Cardiac septum (tissue), 1 donor: ENCODE results near the gene CMKLR1. TPM values are rescaled to one million over a fixed set of nuclear protein-coding genes. Genes with fewer than 3 reads are reported as not detected.

Experiments used
- DNase-seq: peaks from one replicate; pipeline ENCODE4 v3.0.0-alpha.2; 2020; ENCODE audit warnings: low spot score
- intact Hi-C: fragments of 100-400 bp; cut with DNase I; formaldehyde crosslinking; loops from one replicate; pipeline ENCODE4 v1.14.0; 2022
- total RNA-seq: library from RNA; stranded (reverse); fragmentation: NEBNext Ultra II Directional; extraction: Animal tissue kit (Norgen Biotek cat#: 25700); gene quantifications from one replicate; pipeline ENCODE4 v1.2.1, GENCODE V29; 2021
- donor health status: DM: no; HTN: no; CAD: no.

CMKLR1 gene
- total RNA-seq, 1 donor from 2014 or later: 21.0 TPM

DNA sequence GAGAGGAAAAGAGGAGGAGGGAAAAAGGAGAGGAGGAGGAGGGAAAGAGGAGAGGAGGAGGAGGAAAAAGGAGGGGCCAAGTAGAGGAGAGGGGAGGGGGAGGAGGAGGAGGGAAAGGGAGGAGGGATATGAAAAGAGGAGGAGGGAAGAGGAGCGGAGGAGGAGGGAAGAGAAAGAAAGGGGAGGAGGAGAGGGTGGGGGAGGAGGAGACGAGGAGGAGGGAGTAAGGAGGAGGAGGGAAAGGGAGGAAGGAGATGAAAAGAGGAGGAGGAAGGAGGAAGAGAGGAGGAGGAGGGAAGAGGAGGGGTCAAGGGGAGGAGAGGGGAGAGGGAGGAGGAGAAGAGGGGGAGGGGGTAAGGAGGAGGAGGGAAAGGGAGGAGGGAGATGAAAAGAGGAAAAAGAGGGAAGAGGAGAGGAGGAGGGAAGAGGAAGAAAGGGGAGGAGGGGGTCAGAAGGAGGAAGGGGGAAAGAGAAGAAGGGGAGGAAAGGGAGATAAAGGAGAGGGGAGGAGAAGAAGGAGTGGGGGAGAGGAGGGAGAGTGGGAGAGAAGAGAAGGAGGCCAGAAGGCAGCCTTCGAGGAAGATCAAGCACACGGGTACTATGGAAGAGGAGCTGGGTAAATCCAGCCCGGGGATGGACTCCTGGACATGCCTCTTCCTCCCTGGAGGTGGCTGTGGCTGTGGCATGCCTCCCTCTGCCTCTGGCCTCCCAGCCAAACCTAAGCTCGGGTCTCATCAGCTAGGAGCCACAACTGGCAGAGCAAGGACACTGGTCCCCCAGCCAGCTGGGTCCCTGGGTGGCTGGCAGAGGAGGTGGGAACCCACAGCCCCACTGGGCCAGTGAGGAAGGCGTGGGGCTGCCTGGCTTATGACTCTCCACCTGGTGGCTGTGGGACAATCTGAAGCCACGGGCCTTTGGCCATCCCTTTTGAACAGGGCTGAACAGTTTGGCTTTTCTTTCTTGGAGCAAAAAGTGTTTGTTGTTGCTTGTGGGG lies 3.0 kb upstream of the CMKLR1 start:
- no peak for DNase-seq
- intact Hi-C loops: no loop called here

DNA sequence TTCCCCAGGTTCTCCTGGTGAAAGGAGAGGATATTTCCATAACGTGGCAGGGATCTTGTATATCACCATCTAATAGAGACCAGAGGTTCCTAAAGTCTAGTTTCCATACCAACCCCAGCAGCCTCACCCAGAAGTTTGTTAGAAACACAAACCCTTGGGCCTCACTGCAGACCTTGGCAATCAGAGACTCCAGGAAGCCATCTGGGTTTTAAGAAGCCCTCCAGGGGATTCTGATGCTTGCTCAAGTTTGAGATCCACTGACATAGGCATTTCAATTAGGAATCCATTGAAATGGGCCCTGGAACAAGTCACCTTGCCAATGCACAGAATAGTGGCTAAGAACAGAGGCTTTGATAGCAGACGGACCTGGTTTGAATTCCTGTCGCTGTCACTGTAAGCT lies 2.2 kb upstream of the CMKLR1 start:
- DNase-seq: no peak
- intact Hi-C loops: no loop called here

DNA sequence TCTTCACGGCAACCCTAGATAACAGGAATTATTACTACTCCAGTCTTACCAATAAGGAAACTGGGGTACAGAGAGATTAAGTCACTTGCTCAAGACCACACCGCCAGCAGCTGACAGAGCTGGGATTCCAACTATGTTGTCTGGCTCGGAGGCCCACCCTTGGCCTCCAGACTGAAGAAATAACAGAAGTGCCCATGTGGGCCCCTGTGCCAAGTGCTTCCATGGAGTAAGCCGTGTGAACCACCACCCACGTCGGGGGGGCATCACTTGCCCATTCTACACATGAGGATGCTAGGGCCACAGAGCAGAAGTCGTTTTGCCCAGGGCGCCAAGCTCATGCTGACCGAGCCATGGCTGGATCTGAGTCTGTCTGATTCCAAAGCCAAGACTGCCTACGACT lies 926 bp upstream of the CMKLR1 start:
- intact Hi-C loops: no loop called here
- no peak for DNase-seq

DNA sequence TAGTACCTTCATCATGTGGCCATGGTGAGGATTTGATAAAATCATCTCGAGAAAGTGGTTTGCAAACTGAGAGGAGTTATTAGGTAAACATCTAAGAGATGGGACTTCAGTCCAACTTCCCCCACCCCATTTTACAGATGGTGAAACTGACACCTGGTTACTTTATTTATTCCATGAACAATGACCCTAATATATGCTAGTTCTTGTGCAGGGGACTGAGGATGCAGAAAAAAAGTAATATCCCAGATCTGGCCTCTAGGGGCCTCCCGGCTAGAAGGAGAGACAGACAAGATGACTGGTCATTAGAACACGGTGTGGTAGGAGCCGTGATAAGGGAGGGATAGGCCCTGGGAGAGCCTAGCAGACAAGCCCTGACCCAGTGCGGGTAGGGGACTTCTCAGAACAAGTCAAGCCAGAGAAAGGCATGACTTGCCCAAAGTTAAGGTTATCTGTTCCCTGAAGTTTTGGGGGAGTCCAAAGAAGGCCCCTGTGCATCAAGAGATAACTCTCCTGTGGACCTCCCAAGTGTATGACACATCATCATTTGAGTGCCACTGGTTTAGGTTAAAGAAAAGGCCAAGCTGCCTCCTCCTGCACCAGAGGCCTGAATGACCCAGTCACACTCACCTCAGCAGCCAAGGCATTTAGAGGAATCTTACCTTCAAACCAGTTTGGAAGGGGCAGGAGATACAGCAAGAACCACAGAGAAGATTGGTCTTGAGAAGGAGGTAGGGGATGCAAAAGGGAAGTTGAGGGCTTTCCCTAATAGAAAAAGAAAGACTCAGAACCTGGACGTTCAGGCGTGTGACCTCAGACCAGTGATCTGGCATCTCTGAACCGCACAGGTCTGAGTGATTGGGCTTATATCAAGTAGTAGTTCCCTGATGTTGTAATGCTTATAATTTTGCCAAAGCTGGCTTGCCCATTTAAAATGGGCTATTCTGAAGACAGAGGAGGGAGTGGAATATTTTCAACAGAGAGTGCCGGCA lies 1.6 kb downstream of the CMKLR1 start:
- intact Hi-C loops: loop anchor here (5.0 kb wide), 1 partner anchor 35 kb away; no protein-coding TSS in a partner anchor
- DNase-seq: no peak

DNA sequence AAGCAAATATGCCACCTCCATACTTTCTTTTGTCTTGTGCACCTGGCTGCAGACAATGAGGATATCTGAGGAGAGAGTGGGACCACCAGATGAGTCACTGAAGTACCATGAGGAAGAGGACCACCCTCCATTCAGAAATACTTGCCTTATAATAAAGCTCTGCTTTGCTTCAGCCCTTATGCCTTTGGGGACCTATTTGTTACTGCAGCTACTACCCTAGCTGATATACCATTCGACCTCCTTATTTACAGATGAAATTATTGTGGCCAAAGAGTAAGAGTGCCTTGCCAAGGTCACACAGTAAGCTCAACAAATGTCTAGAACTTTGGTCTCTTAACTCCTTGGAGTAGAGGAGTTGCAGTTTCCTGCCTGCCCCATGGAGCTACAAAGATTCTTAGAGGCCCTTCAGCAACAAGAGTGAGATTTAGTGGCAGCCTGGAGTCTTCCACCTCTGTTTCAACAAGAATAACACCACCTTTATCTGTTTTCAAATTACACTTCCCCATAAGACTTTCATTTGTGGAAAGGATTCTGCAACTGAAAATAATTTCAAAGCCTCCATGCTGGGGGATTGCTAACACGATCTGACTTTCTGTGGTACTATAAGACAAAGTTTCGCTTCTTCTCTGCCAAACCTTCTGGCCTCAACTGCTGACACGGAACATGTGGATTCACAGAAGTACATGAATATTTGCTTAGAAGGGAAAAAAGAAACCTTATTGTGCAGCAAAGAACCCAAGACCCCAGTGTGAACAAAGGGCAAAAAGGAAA lies 3.6 kb downstream of the CMKLR1 start:
- intact Hi-C loops: loop anchor here (5.0 kb wide), 1 partner anchor 33 kb away; no protein-coding TSS in a partner anchor
- DNase-seq: no peak

DNA sequence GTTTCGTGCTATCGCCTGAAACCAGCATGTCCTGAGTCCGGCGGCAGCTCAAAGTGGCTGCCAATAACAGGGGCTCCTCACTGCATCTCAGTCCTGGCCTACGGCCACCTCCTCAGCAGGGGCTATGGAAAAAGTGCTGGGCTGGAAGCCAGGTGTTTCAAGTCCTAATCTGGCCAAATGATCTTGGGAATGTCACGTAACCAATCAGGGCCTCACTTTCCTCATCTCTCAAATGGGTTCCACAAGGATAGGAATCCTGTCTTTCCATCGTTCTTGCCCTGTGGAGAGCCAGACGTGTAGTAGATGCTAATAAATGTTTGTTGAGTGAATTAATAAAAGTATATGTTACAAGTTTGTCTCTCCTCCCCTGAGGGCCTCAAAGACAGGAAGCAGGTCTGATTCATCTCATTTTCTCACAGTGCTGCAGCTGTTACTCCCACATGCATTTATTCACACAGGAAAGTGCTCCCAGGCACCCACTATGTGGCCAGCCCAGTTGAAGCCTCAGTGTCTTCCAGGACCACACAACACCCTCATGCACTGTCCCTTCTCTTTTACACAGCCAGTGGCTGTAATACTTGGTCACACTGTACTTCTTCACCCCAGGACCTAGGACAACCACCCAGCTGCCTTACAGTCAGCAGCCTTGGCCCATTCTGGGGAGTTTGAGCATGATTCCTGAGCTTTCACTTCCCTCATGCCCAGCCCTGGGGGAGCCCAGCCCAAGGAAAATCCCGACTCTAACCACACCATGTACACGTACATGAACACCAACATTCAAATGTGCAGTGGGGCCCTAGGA lies 5.0 kb downstream of the CMKLR1 start:
- intact Hi-C loops: no loop called here
- no peak for DNase-seq

DNA sequence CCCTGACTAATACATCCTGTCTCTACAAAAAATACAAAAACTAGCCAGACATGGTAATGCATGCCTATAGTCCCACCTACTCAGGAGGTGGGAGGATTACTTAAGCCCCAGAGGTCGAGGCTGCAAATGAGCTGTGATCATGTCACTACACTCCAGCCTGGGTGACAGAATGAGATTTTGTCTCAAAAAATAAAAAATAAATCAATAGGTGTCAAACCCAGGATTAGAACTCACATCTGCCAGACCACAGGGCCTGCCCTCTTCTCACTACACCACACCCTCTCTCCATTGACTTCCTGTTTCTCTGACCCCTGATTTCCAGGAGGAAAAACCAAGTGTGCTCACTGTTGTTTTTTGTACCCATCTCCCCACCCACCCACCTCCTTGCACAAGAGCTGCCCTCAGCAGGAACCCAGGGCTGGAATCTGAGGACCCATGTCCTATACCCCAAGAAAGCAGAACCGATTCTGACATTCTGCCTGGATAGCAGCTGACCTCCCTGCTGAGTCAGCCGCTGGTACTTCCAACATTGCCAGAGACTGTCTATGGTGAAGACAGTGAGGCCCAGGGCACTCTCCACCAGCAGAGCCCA lies 6.2 kb downstream of the CMKLR1 start:
- intact Hi-C loops: no loop called here
- no peak for DNase-seq

DNA sequence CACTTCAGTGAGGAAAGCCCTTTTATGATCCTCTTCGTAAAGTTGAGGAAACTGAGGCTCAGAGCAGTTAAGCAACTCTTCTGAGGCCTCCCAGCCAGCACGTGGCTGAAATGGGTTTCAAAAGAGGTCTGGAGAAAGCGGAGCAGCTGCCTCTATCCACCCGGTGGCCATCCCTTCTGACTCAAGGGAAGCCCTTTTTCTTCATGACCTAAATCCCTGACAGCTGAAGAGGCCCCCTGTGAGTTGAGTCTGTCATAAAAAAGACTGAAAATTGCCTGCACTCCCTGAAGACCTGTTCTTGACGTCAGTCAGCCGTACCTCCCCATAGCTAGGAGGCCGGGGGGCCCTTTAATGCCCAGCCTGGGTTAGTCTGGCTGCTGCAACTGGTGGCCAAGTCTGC lies 10.7 kb downstream of the CMKLR1 start:
- DNase-seq: no peak
- intact Hi-C loops: no loop called here

DNA sequence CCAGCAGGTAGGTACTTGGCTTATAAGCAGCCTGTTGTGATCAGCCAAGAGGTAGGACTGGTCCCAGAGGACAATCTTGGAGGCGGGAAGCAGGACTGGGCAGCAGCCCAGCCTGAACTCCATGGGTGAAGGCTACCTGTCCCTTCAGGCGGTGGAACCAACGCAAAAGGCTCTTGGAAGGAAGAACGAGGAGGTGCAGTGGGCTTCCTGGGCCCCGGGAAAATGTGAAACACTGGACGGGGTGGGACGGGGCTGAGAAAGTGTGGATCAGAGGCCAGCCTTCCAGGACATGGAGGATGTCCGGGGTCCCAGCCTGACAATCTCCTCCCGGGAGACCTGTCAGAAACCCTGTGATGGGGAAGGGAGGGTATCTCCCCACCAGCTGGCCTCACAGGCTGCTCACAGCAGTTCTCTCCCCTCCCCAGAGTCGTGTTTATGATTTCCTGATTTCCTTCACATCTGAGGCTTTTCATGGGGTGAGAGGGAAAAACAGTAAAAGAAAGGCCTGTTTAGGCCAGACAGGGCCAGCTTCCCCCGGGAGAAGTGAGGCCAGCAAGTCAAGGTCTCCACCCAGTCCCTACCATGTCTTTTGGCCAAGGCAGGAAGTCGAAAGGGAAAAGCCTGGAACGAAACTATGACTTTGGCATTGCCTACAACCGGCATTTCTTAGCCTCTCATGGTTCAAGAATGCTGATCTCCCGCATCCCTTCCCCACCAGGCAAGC lies 11.3 kb downstream of the CMKLR1 start:
- intact Hi-C loops: no loop called here
- DNase-seq: no peak

DNA sequence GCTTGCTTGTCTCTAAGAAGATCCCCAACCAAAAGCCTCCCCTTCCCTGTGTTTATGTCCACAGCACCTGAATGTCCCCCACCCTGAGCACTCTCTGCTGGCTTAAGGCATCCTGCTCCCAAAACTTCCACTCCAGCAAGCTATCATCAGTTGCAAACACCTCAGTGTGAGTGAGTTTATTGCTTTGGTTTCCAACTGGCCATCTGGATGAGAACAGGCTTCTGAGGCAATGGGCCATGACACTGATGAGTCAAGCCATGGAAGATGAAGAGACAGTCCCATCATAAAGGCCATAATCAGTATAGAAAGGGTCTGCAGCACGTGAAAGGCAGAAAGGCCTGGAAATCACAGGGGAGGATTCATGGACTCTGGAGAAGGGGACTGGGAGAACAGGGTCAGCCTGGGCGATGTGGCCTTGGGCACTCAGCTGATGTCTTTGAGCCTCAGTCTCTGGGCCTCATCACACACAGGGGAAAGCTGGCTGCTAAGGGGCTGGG lies 12.8 kb downstream of the CMKLR1 start:
- no peak for DNase-seq
- intact Hi-C loops: no loop called here

DNA sequence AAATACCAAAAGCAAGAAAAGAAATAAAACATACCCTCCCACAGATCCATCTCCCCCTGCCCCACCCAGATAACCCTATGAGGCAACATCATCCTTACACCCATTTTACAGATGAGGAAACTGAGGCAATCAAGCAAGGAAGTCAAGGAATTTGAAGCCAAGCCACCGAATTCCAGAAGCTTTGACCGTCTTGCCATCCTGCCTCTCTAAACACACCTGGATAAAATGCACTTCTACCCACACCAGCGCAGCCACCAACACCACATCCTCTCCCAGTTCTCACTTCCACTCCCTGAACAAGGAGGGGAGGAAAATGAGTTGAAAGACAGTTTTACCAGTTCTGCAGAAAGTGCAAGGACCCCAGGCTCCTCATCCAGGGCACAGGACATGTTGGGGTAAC lies 13.6 kb downstream of the CMKLR1 start:
- intact Hi-C loops: no loop called here
- DNase-seq: no peak

DNA sequence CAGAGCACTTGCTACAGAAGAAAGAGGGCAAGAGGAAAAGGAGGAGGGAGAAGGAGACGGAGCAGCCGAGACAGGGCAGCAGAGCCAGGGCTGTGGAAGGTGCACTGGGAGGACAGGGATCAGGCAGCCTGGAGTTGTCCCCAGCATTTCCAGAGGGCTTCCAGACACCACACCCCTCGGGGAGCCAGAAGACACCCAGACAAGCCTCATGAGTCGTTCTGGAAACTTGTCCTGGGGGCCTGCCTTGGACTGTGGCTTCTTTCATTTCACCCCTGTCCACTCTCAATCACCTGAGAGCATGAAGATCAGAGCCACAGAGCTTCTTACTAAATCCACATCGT lies 14.1 kb downstream of the CMKLR1 start:
- no peak for DNase-seq
- intact Hi-C loops: no loop called here

DNA sequence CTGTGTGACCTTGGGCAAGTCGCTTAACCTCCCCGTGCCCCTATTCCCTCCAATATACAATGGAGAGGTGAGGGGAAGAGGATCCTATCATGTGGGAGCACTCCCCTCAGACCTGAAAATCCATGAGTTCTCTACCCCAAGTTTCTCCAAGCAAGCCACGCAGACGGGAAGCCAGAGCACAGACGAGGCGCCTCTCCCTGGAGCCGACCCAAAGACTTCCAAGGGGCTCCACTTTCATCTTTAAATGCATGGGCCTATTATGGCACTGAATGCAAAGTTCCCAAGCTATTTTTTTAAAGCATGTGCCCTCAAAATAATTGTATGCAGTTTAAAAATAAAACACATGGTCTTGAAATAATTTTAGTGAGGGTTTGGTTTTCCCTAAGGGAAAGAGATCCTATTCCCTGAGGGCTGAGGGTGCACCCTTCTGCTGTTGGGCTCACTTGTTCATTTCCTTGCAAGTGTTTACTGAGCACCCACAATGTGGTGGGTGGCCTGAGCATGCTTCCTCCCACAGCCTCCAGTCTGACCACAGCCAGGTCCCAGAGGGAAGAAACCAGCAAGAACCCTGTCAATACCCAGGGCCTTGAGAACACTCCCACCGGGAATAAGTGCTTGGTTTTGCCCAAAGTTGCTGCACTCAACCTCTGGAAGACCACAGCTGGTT lies 14.6 kb downstream of the CMKLR1 start:
- intact Hi-C loops: no loop called here
- DNase-seq: no peak

DNA sequence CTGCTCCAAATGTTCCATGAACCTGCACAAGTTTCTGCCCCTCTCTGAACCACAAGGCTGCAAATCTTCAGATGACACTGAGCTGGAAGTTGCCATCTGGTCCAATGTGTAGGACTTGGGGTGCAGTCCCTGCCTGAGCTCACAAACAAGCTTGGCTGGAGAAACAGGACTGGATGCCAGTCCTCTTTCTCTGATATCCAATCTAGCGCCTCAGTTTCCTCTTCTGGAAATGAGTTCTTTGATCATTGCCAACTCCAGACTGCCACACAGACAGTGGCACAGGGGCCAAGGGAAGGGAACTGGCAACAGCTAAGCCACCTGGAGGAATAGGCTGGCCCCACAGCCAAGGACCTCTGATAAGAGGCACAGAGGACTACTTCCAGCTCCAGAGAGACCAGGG lies 15.5 kb downstream of the CMKLR1 start:
- intact Hi-C loops: no loop called here
- DNase-seq: no peak

DNA sequence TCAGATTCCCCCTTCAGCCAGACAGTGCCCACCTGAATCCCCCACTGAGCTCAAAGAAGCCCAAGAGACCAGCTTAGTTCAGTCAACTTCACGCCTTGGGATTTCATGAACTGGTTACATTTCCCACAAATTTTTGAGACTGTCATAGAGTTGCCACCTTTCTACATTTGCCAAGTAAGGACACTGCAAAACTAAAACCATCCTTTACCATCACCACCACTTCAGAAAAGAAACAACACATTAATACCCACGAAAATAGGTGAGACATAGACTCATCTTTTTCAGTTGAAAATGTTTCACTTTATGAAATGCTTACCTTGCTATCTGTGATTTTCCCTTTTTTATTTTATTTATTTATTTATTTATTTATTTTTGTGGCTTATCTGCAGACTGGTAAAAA lies 16.1 kb downstream of the CMKLR1 start:
- DNase-seq: no peak
- intact Hi-C loops: no loop called here

DNA sequence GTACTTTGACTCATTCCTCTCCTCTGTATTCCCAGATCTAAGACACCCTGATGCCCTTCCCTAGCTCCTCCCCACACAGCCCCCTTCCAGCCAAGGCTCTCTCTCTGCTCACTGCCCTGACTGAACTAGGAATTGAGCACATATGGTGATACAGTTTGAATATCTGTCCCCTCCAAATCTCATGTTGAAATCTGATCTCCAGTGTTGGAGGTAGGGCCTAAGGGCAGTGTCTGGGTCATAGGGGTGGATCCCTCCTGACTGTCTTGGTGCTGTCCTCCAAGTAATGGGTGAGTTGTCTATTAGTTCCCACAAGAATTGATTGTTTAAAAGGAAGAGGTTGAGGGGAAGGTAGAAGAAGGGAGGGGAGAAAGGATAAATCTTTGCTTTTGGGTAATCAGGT lies 17.4 kb downstream of the CMKLR1 start:
- intact Hi-C loops: no loop called here
- no peak for DNase-seq
